GM06990 (cell line): ENCODE data around the gene PDCD5.
"Not testable (repeated sequence)": the region's sequence is repeated elsewhere in the genome, so short reads cannot be mapped to it uniquely, and the experiment has no call there.

Source experiments
- DNase-seq: peaks from one replicate; pipeline ENCODE4 v3.0.0-alpha.2; 2011; ENCODE audit not compliant: insufficient read length; ENCODE audit errors: extremely low read depth
- H3K27me3 ChIP-seq: replicated peaks from 2 replicates; pipeline ENCODE4 v1.6.0; 2011; ENCODE audit warnings: low read length; ENCODE audit not compliant: control insufficient read depth, insufficient read depth
- H3K36me3 ChIP-seq: 2 replicates; pipeline ENCODE4 v1.5.1; 2011; ENCODE audit warnings: low read length; ENCODE audit not compliant: control insufficient read depth, insufficient read depth
- H3K4me3 ChIP-seq: replicated peaks from 2 replicates; pipeline ENCODE4 v1.5.1; 2011; ENCODE audit warnings: low read depth, mild to moderate bottlenecking, control low read depth, low read length
- CTCF ChIP-seq: IDR thresholded peaks from 2 replicates; pipeline ENCODE4 v1.5.1; 2011; ENCODE audit warnings: low read length, control low read depth, mild to moderate bottlenecking, inconsistent platforms; ENCODE audit not compliant: insufficient read depth, poor library complexity, severe bottlenecking

The PDCD5 gene, protein sequence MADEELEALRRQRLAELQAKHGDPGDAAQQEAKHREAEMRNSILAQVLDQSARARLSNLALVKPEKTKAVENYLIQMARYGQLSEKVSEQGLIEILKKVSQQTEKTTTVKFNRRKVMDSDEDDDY

DNA sequence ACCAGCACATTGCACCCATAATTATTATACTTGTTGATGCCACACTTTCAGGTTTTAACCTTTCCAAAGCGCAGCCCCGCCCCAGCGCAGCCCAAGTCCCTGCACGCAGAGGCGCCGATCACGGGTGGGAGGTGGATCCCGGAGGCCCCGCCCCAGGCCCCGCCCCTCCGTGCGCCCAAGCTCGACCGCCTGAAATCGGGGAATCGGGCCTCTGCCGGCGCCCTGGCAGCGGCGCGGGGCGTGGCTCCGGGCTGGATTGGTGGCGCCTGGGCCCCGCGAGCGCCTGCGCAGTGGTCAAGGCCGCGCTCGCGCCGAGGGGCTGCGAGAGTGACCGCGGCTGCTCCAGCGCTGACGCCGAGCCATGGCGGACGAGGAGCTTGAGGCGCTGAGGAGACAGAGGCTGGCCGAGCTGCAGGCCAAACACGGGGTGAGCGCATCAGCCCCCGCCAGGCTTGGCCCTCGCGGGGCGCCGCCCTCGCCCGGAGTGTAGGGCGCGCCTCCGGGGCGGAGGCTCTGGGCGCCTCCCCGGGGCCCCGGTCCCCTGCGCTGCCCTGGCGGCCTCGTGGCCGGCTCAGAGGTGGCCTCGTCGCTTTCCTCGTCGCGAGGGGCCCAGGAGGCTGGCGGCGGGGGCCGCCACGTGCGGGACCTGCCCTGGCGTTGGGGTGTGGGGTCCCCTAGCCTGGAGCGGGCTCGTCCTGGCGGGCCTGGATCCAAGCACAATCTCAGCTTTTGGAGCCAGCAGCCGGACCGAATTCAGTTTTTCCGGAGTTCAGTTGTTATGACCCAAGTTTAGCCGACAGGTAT is at the start of gene PDCD5:
PDCD5 (plus strand) TSS at position 290 of the 804 bp plus-strand sequence; CDS start at position 362, 72 bp downstream.
- peak within 1 kb of the TSS; percentile 78 for H3K4me3 ChIP-seq
- H3K27me3 ChIP-seq, result no peaks in the 10 kb centered on the region
- DNase-seq, result peak; percentile 97
- peaks cover 7% of the 10 kb centered on the region for H3K36me3 ChIP-seq
- TF ChIP-seq CTCF, result no peak

DNA sequence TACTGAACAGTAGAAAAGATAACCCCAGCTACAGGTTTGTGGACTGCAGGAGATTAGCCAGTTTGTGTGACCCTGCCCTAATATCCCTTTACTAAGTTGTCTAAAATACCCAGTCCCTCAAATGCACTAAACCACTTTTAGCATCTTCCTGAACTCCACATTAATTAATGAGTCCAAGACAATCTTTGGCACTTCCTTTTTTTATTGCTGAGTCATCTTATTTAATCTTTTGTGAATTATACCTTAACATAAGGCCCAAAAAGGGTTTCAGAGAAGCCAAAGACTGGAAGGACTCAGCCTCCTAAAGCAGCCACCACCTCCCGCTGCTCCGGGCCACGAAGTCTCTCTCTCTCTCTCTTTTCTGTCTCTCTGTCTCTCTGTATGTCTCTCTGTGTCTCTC is 48.8 kb upstream of the PDCD5 start:
- no peaks in the 10 kb centered on the region for H3K36me3 ChIP-seq
- no peak for DNase-seq
- H3K27me3 ChIP-seq, result no peaks in the 10 kb centered on the region
- no peak overlapping the region for H3K4me3 ChIP-seq
- TF ChIP-seq CTCF, result no peak

DNA sequence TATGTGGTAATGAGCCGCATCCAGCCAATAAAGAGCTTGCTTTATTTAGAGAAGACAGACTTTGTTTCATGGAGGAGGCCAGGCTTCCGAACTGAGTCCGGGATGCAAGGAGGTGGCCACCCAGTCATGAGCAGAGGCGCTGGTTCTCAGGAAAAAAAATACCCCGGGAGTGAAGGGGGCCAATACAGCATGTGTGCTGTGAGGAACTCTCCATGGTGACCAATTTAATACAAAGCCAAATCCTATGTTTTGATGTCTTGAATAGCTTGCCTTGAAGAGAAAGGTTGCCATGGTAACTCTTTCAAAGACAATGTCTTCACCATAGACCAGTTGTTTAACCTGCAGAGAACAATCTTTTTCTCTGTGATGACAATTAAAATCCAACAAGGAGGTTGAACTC is 43.4 kb upstream of the PDCD5 start:
- no peaks in the 10 kb centered on the region for H3K36me3 ChIP-seq
- TF ChIP-seq CTCF, result no peak
- no peaks in the 10 kb centered on the region for H3K27me3 ChIP-seq
- no peak for DNase-seq
- no peak overlapping the region for H3K4me3 ChIP-seq

DNA sequence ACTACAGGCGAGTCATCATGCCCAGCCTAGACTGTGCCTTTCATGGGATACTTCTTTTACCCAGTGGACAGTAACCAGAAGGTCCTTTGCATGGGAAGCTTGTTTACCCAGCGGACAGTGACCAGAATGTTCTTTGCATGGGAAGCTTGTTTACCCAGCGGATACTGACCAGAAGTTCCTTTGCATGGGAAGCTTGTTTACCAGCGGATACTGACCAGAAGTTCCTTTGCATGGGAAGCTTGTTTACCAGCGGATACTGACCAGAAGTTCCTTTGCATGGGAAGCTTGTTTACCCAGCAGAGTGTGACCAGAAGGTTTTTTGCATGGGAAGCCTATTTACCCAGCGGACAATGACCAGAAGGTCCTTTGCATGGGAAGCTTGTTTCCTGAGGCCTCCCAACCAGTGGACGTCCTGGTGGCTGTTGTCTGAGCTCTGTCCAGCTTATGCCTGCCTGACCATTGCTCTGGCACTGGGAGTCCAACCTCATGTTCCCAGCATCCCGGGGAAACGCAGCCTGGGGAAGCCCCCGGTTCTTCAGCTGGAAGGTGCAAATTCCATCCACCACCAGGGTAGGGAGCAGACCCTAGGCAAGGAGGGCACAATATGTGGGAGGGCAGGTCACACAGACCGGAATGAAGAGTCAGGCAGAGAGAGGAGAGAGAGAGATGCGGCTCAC is 41.6 kb upstream of the PDCD5 start:
- Histone ChIP-seq H3K4me3 (no peak overlapping the region), H3K36me3 (no peaks in the 10 kb centered on the region), H3K27me3 (no peaks in the 10 kb centered on the region)
- TF ChIP-seq CTCF, result no peak
- DNase-seq, result no peak

DNA sequence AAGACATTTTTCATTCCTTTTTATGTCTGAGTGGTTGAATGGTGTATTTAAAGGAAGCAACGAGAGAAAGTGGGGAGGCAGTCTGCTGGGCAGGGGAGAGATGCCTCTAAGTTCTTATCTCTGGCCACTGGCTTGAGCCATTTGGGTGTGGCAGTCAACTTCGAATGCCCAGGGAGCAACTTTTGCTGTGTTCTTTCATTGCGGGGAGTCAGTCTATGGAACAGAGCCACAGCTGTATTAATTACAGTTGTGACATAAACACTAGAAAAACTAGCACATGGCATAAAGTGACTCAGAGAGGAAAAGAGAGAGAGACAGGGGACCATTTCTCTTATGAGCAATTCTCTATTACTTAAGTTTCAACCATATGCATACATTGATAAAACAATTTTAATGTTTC is 40.4 kb upstream of the PDCD5 start:
- H3K36me3 ChIP-seq, result no peaks in the 10 kb centered on the region
- DNase-seq, result no peak
- TF ChIP-seq CTCF, result no peak
- H3K27me3 ChIP-seq, result no peaks in the 10 kb centered on the region
- H3K4me3 ChIP-seq, result no peak overlapping the region

DNA sequence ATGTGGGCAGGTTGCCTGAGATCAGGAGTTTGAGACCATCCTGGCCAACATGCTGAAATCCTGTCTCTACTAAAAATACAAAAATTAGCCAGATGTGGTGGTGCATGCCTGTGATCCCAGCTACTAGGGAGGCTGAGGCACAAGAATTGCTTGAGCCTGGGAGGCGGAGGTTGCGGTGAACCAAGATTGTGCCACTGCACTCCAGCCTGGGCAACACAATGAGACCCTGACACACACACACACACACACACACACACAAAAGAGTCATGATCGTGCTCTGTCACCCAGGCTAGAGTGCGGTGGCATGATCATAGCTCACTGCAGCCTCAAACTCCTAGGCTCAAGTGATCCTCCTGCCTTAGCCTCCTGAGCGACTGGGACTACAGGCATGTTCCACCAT is 39.6 kb upstream of the PDCD5 start:
- H3K4me3 ChIP-seq, H3K36me3 ChIP-seq, DNase-seq, H3K27me3 ChIP-seq: not testable (repeated sequence)
